Vagina (tissue), 2 donors: Measurements from ENCODE around the gene ALOXE3. TPM values are rescaled to one million over a fixed set of nuclear protein-coding genes. Genes with fewer than 3 reads are reported as not detected.
A peak's percentile ranks its signal among the peaks of the same experiment; 100 is the strongest.

ENCODE experiments used
- DNase-seq, 2 donors: peaks; one replicate each; pipeline ENCODE4 v3.0.0-alpha.2; 2017; ENCODE audit errors: extremely low spot score in 2 of 2
- H3K27ac ChIP-seq: fragments of 200-600 bp; sonication (generic); one replicate; pipeline ENCODE4 v1.5.1; 2019
- H3K27me3 ChIP-seq: fragments of 200-600 bp; sonication (generic); one replicate; pipeline ENCODE4 v1.5.1; 2019
- H3K36me3 ChIP-seq, 2 donors: fragments of 200-600 bp; sonication (generic); one replicate each; pipeline ENCODE4 v1.5.1; 2017 to 2019
- H3K4me1 ChIP-seq: fragments of 200-600 bp; sonication (generic); one replicate; pipeline ENCODE4 v1.5.1; 2019
- H3K4me3 ChIP-seq, 2 donors: fragments of 200-600 bp; sonication (generic); 1 replicate in 1 of 2; 2 replicates in 1 of 2; pipeline ENCODE4 v1.5.1; 2016 to 2019
- H3K9me3 ChIP-seq: fragments of 200-600 bp; sonication (generic); one replicate; pipeline ENCODE4 v1.5.1; 2019
- POLR2A ChIP-seq, 2 donors: fragments of 450-650 bp; IDR thresholded peaks; one replicate each; pipeline ENCODE4 v1.6.1; 2017; ENCODE audit warnings: antibody characterized with exemption in 2 of 2, mild to moderate bottlenecking in 2 of 2, moderate library complexity in 2 of 2
- POLR2AphosphoS5 ChIP-seq, 2 donors: sonication (generic); formaldehyde crosslinking; IDR thresholded peaks; one replicate each; pipeline ENCODE4 v1.9.0; 2017; ENCODE audit warnings: antibody characterized with exemption in 2 of 2, mild to moderate bottlenecking in 2 of 2, low read depth in 1 of 2; ENCODE audit not compliant: insufficient read depth in 1 of 2
- intact Hi-C: fragments of 100-400 bp; cut with DNase I; formaldehyde crosslinking; loops from one replicate; pipeline ENCODE4 v1.15.1; 2023
- total RNA-seq: library from RNA; depleted of rRNA; stranded (reverse); fragments of >200 nt; gene quantifications from one replicate; pipeline ENCODE4 v1.2.3, GENCODE V29; 2016
- TF ChIP-seq, protein P1 (sequence below), 3 experiments: fragments of 450-650 bp in 2 of 3; fragments of 200-600 bp in 1 of 3; sonication (generic) in 1 of 3; IDR thresholded peaks; one replicate each; pipeline ENCODE4 v1.5.1; 2017 to 2019; ENCODE audit warnings: antibody characterized with exemption in 3 of 3, mild to moderate bottlenecking in 2 of 3, moderate library complexity in 2 of 3

The ALOXE3 gene
- total RNA-seq, 1 donor from 2014 or later = 1.5 TPM

- H3K27ac ChIP-seq = no peak overlapping the region
- no peaks in the 10 kb centered on the region for H3K9me3 ChIP-seq
- H3K4me3 ChIP-seq = no peak overlapping the region
- DNase-seq = no peak
- H3K36me3 ChIP-seq = no peaks in the 10 kb centered on the region
- H3K4me1 ChIP-seq = peaks cover 20% of the 10 kb centered on the region
- TF ChIP-seq, protein P1, sequence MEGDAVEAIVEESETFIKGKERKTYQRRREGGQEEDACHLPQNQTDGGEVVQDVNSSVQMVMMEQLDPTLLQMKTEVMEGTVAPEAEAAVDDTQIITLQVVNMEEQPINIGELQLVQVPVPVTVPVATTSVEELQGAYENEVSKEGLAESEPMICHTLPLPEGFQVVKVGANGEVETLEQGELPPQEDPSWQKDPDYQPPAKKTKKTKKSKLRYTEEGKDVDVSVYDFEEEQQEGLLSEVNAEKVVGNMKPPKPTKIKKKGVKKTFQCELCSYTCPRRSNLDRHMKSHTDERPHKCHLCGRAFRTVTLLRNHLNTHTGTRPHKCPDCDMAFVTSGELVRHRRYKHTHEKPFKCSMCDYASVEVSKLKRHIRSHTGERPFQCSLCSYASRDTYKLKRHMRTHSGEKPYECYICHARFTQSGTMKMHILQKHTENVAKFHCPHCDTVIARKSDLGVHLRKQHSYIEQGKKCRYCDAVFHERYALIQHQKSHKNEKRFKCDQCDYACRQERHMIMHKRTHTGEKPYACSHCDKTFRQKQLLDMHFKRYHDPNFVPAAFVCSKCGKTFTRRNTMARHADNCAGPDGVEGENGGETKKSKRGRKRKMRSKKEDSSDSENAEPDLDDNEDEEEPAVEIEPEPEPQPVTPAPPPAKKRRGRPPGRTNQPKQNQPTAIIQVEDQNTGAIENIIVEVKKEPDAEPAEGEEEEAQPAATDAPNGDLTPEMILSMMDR (IDR thresholded peaks at IDR 0.05) = no peak
- TF ChIP-seq POLR2A (IDR thresholded peaks at IDR 0.05) (no peak), POLR2AphosphoS5 (IDR thresholded peaks at IDR 0.05; ENCODE audit: insufficient read depth in 1 of 2, low read depth in 1 of 2) (no peak)
- H3K27me3 ChIP-seq = peaks cover 10% of the 10 kb centered on the region
- intact Hi-C loops = no loop called here
These were observed 46.8 kb downstream of the ALOXE3 start for GRCh38 chr17:8071496-8071895.

GRCh38 chr17:8069587-8069860 is 48.8 kb downstream of the ALOXE3 start:
- H3K27me3 ChIP-seq = peaks cover 10% of the 10 kb centered on the region
- H3K4me3 ChIP-seq = no peak overlapping the region
- DNase-seq = no peak
- intact Hi-C loops = no loop called here
- no peak for TF ChIP-seq POLR2AphosphoS5 (IDR thresholded peaks at IDR 0.05; ENCODE audit: insufficient read depth in 1 of 2, low read depth in 1 of 2)
- no peak for TF ChIP-seq POLR2A (IDR thresholded peaks at IDR 0.05)
- TF ChIP-seq, protein P1 (IDR thresholded peaks at IDR 0.05) = no peak
- H3K4me1 ChIP-seq = peaks cover 20% of the 10 kb centered on the region
- no peaks in the 10 kb centered on the region for H3K9me3 ChIP-seq
- no peaks in the 10 kb centered on the region for H3K36me3 ChIP-seq
- H3K27ac ChIP-seq = no peak overlapping the region

- no peak overlapping the region for H3K27ac ChIP-seq
These were observed 49.4 kb downstream of the ALOXE3 start for GRCh38 chr17:8068736-8069586.

DNA sequence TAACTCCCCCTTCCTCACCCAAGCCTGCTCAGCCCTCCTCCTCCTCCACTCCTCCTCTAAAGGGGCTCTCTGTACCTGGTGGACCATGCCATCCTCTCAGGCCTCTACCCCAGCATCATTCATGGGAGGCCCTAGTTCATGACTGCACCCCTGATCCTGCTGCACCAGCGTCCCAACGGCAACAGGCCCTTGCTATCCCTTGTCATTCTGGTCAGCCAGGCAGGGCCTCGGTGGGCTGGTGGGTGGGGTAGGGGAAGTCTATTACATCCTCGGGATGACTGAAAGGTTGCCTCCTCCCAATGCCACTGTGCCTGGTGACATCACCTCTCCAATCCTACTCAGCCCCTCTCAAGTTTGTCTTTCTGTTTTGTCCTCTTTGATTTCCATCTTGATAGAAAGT is 50.5 kb downstream of the ALOXE3 start:
- Histone ChIP-seq H3K4me1 (peaks cover 21% of the 10 kb centered on the region), H3K27me3 (peaks cover under 1% of the 10 kb centered on the region), H3K27ac (no peak overlapping the region), H3K9me3 (no peaks in the 10 kb centered on the region), H3K4me3 (no peak overlapping the region), H3K36me3 (no peaks in the 10 kb centered on the region)
- no peak for DNase-seq
- TF ChIP-seq, protein P1 (IDR thresholded peaks at IDR 0.05) = no peak
- TF ChIP-seq POLR2AphosphoS5 (IDR thresholded peaks at IDR 0.05; ENCODE audit: insufficient read depth in 1 of 2, low read depth in 1 of 2) = no peak
- no peak for TF ChIP-seq POLR2A (IDR thresholded peaks at IDR 0.05)
- intact Hi-C loops = no loop called here

More at GRCh38 chr17:8068736-8069586, 49.4 kb downstream of the ALOXE3 start:
- DNase-seq = no peak
- no peaks in the 10 kb centered on the region for H3K36me3 ChIP-seq
- peaks cover 23% of the 10 kb centered on the region for H3K4me1 ChIP-seq
- peaks cover 10% of the 10 kb centered on the region for H3K27me3 ChIP-seq
- TF ChIP-seq, protein P1 (IDR thresholded peaks at IDR 0.05) = no peak
- TF ChIP-seq POLR2A (IDR thresholded peaks at IDR 0.05) (no peak), POLR2AphosphoS5 (IDR thresholded peaks at IDR 0.05; ENCODE audit: insufficient read depth in 1 of 2, low read depth in 1 of 2) (peak in 1 of 2 donors; percentile 20)
- H3K4me3 ChIP-seq = no peak overlapping the region
- intact Hi-C loops = no loop called here
- H3K9me3 ChIP-seq = no peaks in the 10 kb centered on the region
